Muscle layer of colon (tissue), 2 donors: Measurements from ENCODE around the gene TMA7.
"Not testable (repeated sequence)": the region's sequence is repeated elsewhere in the genome, so short reads cannot be mapped to it uniquely, and the experiment has no call there.

ENCODE experiments used
- H3K27ac ChIP-seq: one replicate; pipeline ENCODE4 v1.7.0; 2013; ENCODE audit warnings: low read depth, mild to moderate bottlenecking, low read length, moderate library complexity
- H3K27me3 ChIP-seq, 2 donors: one replicate each; pipeline ENCODE4 v1.7.0; 2013; ENCODE audit warnings: low read length in 2 of 2, mild to moderate bottlenecking in 2 of 2; ENCODE audit not compliant: insufficient read depth in 2 of 2, control insufficient read depth in 1 of 2
- H3K36me3 ChIP-seq: one replicate; pipeline ENCODE4 v1.7.0; 2013; ENCODE audit warnings: mild to moderate bottlenecking, low read length; ENCODE audit not compliant: insufficient read depth
- H3K4me1 ChIP-seq: one replicate; pipeline ENCODE4 v1.7.0; 2013; ENCODE audit warnings: mild to moderate bottlenecking, low read length; ENCODE audit not compliant: insufficient read depth
- H3K4me3 ChIP-seq, 2 donors: one replicate each; pipeline ENCODE4 v1.7.0; 2013; ENCODE audit warnings: low read length in 2 of 2, low read depth in 1 of 2, mild to moderate bottlenecking in 1 of 2, moderate library complexity in 1 of 2
- H3K9ac ChIP-seq: one replicate; pipeline ENCODE4 v1.7.0; 2013; ENCODE audit warnings: low read length
- H3K9me3 ChIP-seq: one replicate; pipeline ENCODE4 v1.7.0; 2013; ENCODE audit warnings: mild to moderate bottlenecking, low read length
- donor health status: abdominal sarcoma.
- donor health status: Adenocarcinoma of cecum.

The TMA7 gene

DNA sequence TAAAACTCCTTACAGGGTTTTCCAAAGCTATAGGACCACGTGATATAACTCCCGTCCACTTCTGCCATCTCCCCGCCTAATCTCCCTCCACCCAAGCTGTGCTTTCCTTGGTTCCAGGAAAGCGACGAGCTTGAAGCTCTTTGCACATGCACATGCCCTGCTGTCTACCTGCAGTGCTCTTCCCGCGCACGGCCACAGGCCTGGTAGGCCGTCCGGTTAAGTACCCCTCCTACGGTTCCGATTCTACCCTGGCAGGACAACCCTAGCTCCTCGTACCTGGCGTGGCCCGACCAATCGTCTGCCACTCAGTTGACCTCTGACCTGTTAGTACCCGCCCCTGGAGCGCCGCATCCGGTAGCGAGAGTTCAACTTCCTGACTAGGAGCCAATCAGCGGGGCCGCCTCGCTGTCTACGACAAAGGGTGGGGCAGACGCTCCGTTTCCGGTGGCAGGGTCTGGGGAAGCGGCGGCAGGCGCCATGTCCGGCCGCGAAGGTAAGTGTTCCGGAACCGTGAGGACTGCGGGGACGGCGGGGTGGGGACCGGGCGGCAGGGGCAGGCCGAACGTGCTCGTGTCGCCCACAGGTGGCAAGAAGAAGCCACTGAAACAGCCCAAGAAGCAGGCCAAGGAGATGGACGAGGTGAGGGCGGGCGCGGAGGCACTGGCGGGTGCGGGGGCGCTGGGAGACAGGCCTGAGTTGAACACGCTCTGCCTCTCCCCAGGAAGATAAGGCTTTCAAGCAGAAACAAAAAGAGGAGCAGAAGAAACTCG lies at the start of gene TMA7, which contains the start of gene CCDC51:
Gene TMA7, plus strand, starts transcription at position 438 of the 770 bp plus-strand sequence. Its CDS starts 40 bp downstream, at position 478.
Gene CCDC51, minus strand, starts transcription at position 300 of the 770 bp plus-strand sequence. CDS start 4,991 bp downstream, outside the sequence.
- Histone ChIP-seq H3K9me3 (no peaks in the 10 kb centered on the region), H3K27ac (peak within 1 kb of the TSS; percentile 91), H3K36me3 (peaks cover 27% of the 10 kb centered on the region), H3K27me3 (no peaks in the 10 kb centered on the region), H3K4me3 (peak within 1 kb of the TSS; percentile 91 to 92), H3K9ac (peak within 1 kb of the TSS; percentile 75), H3K4me1 (peaks cover 25% of the 10 kb centered on the region)

DNA sequence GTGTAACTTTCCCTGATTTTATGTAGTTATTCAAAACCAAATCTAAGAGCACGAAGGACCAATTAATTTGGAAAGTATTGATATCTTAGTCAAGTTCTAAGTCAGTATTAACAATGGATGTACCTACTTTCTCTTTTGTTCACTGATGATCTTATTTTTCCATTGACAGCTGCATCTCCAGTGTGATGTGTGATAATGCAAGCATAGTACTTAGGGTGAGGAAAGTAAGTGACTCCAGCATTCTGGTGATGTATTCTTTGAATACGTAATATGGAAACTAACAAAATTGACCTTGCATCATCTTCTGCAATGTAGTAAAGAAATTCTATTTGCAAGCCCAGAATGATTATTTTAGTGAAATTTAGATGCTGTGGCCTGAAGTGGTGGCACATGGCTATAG lies 45.7 kb upstream of the TMA7 start:
- Histone ChIP-seq H3K4me1 (no peaks in the 10 kb centered on the region), H3K4me3 (no peak overlapping the region), H3K27me3 (peaks cover 0 to 5% of the 10 kb centered on the region in 2 donors), H3K27ac (no peak overlapping the region), H3K9me3 (no peaks in the 10 kb centered on the region), H3K9ac (no peak overlapping the region), H3K36me3 (no peaks in the 10 kb centered on the region)

DNA sequence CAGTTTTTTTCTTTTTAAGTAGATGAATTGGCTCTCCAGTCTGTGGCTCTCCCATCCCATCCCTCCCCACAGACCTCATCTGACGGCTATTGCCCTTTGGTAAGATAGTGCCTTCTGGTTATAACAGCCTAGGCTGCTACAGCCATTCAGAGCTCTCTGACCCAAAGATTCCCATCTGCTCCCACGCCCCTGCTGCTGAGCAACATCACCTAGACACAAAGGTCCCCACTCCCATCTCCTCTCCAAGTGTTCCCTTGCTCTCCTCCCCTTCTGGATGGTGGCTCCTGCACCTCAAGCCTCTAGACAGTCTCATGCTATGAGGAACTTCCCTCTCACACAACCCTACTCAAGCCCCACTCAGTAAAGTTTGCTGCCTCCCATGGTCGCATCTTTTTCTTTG lies 44.3 kb upstream of the TMA7 start:
- Histone ChIP-seq H3K27me3 (peaks cover 0 to 5% of the 10 kb centered on the region in 2 donors), H3K4me1 (no peaks in the 10 kb centered on the region), H3K9ac (no peak overlapping the region), H3K4me3 (no peak overlapping the region), H3K27ac (no peak overlapping the region), H3K36me3 (no peaks in the 10 kb centered on the region), H3K9me3 (no peaks in the 10 kb centered on the region)

DNA sequence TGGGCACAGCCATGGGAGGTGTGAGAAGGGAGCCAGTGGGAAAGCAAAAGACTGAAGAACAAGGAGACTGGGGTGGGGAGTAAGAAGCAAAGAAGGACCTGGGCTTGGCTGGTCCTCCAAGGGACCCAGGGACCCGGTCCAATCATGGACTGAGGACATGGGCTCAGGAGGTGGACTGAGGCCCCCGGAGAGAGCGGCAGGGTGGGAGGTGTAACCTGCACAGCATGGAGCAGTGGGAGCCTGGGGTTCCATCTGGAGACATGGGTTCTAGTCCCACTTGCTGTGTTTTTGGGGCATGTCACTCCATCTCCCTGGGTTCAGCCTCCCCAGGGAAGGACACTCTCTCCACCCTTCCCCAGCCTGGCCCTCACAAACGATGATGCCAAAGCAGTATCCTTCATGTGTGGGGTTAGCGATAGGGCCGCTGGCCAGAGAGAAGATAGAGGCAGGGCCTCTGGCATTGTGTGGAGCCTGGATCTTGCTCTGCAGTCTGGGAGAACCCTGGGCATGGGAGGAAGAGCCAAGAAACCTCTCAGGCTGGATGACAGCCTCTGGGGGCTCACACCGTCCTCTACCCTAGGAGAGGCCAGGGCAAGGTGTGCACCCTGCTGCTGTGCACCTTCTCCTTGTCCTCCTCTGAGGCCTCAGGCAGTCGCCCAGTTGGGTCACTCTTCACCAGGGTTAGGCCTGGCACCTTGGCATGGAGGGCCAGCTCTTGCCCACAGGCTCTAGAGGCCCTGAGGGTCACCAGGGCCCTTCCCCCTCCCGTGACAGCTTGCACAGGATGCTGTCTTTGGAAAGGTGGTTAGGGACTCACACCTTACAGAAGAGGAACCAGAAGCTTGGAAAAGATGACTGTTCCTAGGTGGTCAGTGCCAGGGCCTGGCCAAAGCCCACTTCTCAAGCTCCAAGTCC lies 42.0 kb upstream of the TMA7 start:
- no peak overlapping the region for H3K9ac ChIP-seq
- no peak overlapping the region for H3K4me3 ChIP-seq
- peaks cover 0 to 5% of the 10 kb centered on the region in 2 donors for H3K27me3 ChIP-seq
- H3K4me1 ChIP-seq = peaks cover 16% of the 10 kb centered on the region
- no peaks in the 10 kb centered on the region for H3K36me3 ChIP-seq
- H3K9me3 ChIP-seq = no peaks in the 10 kb centered on the region
- no peak overlapping the region for H3K27ac ChIP-seq

DNA sequence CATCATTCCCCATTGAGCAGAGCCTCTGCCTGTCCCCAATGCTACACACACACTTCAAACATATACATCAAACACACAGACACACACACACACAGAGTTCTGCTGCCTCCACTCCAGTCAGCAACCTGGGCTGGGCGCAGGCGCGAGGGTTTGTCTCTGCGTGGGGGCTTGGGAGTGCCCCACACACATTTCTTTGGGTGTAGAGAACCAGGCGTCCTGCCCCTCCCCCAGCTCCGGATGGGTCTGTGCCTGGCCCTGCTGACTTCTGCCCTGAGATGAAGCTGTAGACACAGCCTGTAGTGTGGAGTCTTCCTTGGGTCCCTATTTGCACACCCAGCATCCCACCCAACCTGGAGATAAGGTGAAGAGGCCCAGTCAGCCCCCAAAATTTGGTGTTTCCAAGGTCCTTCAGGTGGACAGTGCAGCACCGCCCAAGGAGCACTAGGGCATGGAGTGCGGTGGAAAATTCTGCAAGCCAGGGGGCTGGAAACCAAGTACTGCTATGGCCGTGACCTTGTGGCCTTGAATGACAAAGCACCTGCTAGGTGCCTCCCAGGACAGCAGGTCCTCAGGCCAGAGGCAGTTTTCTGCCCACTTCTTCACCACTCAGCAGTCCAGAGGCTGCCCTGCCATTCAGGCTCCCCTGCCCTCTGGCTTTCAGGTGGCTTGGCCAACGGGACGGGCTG lies 41.2 kb upstream of the TMA7 start:
- H3K9ac ChIP-seq = no peak overlapping the region
- H3K36me3 ChIP-seq = peaks cover 5% of the 10 kb centered on the region
- peaks cover 17% of the 10 kb centered on the region for H3K4me1 ChIP-seq
- no peak overlapping the region for H3K4me3 ChIP-seq
- no peaks in the 10 kb centered on the region for H3K9me3 ChIP-seq
- H3K27me3 ChIP-seq = peaks cover 0 to 5% of the 10 kb centered on the region in 2 donors
- H3K27ac ChIP-seq = no peak overlapping the region

DNA sequence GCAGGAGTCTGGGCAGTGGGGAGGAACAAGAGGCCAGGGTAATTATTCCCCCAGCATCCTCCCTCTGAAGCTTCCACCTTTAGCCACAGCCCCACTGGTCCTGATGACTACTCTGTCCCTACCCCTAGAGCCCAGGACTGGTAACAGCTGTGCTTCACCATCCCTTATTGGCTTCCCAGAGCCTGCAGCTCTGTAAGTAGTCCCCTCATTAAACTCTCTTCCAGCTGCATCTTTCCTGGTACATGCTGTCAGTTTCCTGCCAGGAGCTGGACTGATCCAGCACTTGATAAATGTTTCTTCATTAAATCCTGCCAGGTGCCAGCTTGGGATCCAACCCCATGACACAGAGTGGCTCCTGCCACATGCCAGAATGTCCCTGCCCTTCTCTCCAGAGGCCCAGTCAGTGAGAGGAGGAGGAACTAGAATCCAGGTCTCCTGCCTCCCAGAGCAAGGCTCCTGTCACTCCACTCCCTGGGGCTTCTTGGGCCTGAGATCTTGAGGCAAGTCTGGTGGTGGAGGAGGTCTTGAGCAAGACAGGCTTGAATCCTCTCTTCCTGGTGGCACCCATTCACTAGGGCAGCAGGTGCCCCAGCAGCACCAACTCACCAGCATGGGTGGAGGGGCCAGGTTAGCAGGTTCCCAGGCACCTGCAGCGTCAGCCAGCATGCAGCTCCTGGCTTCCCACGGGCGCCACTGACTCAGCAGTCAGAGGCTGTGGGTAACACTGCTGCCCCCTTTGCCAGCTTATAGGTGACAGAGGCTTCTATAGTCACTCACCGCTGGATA lies 40.5 kb upstream of the TMA7 start:
- Histone ChIP-seq H3K9ac (no peak overlapping the region), H3K4me3 (no peak overlapping the region), H3K27ac (peak overlapping the region; percentile 21), H3K4me1 (peaks cover 17% of the 10 kb centered on the region), H3K27me3 (peaks cover 0 to 5% of the 10 kb centered on the region in 2 donors), H3K36me3 (peaks cover 13% of the 10 kb centered on the region), H3K9me3 (no peaks in the 10 kb centered on the region)

DNA sequence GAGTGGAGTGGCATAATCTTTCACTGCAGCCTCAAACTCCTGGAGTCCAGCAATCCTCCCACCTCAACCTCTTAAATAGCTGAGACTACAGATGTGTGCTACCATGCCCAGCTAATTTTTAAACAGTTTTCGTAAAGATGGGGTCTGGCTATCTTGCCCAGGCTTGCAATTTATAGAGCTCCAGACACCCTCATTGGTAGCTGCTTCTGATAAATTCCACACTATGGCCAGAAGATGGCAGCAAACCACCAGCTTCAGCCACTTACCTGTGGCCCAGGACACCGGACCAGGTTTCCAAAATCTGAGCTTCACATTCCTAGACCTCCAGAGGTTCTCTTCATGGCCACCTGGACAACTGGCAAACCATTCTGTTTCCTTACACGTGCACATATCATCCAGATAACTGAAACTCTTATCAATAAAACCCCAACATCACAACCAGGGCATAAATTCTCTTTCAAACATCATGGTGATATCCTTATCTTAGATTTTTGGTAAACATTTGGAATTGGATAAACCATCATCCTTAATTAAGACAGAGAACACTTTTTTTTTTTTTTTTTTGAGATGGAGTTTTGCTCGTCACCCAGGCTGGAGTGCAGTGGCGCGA lies 39.1 kb upstream of the TMA7 start:
- peak overlapping the region; percentile 93 for H3K27ac ChIP-seq
- no peak overlapping the region for H3K4me3 ChIP-seq
- peaks cover 17% of the 10 kb centered on the region for H3K4me1 ChIP-seq
- peaks cover 0 to 3% of the 10 kb centered on the region in 2 donors for H3K27me3 ChIP-seq
- H3K9ac ChIP-seq = no peak overlapping the region
- peaks cover 26% of the 10 kb centered on the region for H3K36me3 ChIP-seq
- no peaks in the 10 kb centered on the region for H3K9me3 ChIP-seq

DNA sequence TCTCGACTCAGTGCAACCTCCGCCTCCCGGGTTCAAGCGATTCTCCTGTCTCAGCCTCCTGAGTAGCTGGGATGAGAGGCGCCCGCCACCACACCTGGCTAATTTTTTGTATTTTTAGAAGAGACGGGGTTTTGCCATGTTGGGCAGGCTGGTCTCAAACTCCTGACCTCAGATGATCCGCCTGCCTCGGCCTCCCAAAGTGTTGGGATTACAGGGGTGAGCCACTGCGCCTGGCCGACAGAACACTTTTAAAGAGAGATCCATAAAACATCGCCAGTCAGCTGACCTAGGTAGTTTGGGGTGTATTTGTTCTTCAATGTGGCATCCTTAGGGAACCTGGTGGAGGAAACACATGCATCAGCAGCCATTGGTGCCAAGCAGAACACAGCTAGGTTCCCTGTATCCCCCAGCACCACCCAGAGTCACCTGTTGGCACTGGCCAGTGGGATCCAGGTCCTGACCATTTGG lies 38.6 kb upstream of the TMA7 start:
- H3K4me1 ChIP-seq = peaks cover 17% of the 10 kb centered on the region
- peaks cover 32% of the 10 kb centered on the region for H3K36me3 ChIP-seq
- H3K9me3 ChIP-seq, H3K4me3 ChIP-seq, H3K27me3 ChIP-seq: not testable (repeated sequence)
- peak overlapping the region; percentile 93 for H3K27ac ChIP-seq
- H3K9ac ChIP-seq = peak overlapping the region; percentile 11

DNA sequence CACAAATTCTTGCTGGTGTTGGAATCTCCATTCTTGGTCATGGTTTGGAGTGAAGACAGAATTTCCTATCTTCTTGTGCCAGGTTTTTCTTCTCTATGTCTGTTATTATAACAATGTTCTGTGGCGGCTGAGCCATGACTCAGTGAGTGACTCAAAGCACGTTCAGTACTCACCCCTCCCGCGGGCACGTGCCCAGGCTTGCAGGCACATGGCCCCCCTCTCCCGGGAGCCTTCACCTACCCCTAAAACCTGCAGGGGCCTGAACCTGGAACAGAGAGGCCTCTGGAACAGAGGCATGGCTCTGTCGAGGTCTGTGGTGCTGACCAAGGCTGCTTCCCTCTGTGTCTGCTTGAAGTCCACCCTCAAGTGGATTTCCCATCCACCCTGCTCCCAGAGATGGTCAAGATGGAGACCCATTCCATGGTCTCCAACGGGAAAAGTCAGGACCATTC lies 37.8 kb upstream of the TMA7 start:
- Histone ChIP-seq H3K36me3 (peaks cover 39% of the 10 kb centered on the region), H3K9ac (no peak overlapping the region), H3K27ac (peak overlapping the region; percentile 93), H3K4me1 (peaks cover 17% of the 10 kb centered on the region), H3K4me3 (peak overlapping the region in 1 of 2 donors; percentile 19), H3K9me3 (no peaks in the 10 kb centered on the region), H3K27me3 (no peaks in the 10 kb centered on the region)

DNA sequence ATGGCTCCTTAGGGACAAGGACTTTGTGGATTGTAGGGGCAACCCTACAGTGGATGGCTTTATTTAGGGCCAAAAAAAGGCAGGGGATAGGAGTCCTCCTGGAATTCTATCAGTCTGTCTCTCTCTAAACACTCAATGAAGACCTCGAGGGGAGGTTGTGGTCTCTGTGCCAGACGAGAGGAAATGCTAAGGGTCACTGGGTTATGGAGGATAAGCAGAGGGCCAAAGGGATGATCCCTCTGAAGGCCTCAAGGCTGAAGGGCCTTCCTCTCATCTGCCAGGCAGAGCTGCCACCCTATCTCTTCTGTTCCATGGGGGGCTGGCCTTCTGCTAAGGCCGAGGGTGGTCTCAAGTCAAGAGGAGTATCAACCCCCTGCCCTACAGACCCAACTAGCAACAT lies 37.1 kb upstream of the TMA7 start:
- no peaks in the 10 kb centered on the region for H3K27me3 ChIP-seq
- no peak overlapping the region for H3K4me3 ChIP-seq
- H3K9ac ChIP-seq = no peak overlapping the region
- no peaks in the 10 kb centered on the region for H3K9me3 ChIP-seq
- peaks cover 17% of the 10 kb centered on the region for H3K4me1 ChIP-seq
- peaks cover 45% of the 10 kb centered on the region for H3K36me3 ChIP-seq
- H3K27ac ChIP-seq = peak overlapping the region; percentile 93
